OCI-LY1 (cell line): ENCODE results near the gene YLPM1.

Experiments used
- H2AFZ ChIP-seq: fragments of 200-600 bp; sonication (generic), shearing (Covaris generic); 2 replicates; pipeline ENCODE4 v1.6.0; 2014; ENCODE audit warnings: antibody characterized with exemption, mild to moderate bottlenecking, low read length
- H3F3A ChIP-seq: fragments of 200-600 bp; sonication (generic), shearing (Covaris generic); 2 replicates; pipeline ENCODE4 v1.6.0; 2014; ENCODE audit warnings: mild to moderate bottlenecking, antibody characterized with exemption, low read length, moderate library complexity; ENCODE audit not compliant: insufficient read depth
- H3K27ac ChIP-seq: fragments of 200-600 bp; sonication (generic); 2 replicates; pipeline ENCODE4 v1.5.1; 2014; ENCODE audit warnings: low read length, mixed run types, mild to moderate bottlenecking, low read depth; ENCODE audit not compliant: poor library complexity, severe bottlenecking
- H3K27me3 ChIP-seq: fragments of 200-600 bp; sonication (generic); 2 replicates; pipeline ENCODE4 v1.6.0; 2014; ENCODE audit warnings: antibody characterized with exemption, mild to moderate bottlenecking, low read length, moderate library complexity; ENCODE audit not compliant: insufficient read depth
- H3K36me3 ChIP-seq: fragments of 200-600 bp; sonication (generic); 2 replicates; pipeline ENCODE4 v1.6.1; 2014; ENCODE audit warnings: mild to moderate bottlenecking, antibody characterized with exemption, low read length, moderate library complexity, mixed read lengths; ENCODE audit not compliant: insufficient read depth
- H3K4me1 ChIP-seq: fragments of 200-600 bp; sonication (generic); 2 replicates; pipeline ENCODE4 v1.5.1; 2014; ENCODE audit warnings: mild to moderate bottlenecking, low read length, moderate library complexity; ENCODE audit not compliant: insufficient read depth, severe bottlenecking
- H3K4me2 ChIP-seq: fragments of 200-600 bp; sonication (generic), shearing (Covaris generic); 2 replicates; pipeline ENCODE4 v1.6.1; 2014; ENCODE audit warnings: low read length
- H3K4me3 ChIP-seq: fragments of 200-600 bp; sonication (generic); 2 replicates; pipeline ENCODE4 v1.5.1; 2014; ENCODE audit warnings: low read length, low read depth, mild to moderate bottlenecking, mixed read lengths; ENCODE audit not compliant: poor library complexity, severe bottlenecking
- H3K79me2 ChIP-seq: fragments of 200-600 bp; shearing (Covaris generic); 2 replicates; pipeline ENCODE4 v1.6.1; 2016; ENCODE audit warnings: mixed run types, low read length, mixed read lengths; ENCODE audit not compliant: insufficient read depth
- H3K9ac ChIP-seq: fragments of 200-600 bp; sonication (generic), shearing (Covaris generic); 2 replicates; pipeline ENCODE4 v1.6.1; 2014; ENCODE audit warnings: mild to moderate bottlenecking, low read length, mixed read lengths
- H3K9me2 ChIP-seq: fragments of 200-600 bp; sonication (generic), shearing (Covaris generic); 2 replicates; pipeline ENCODE4 v1.6.1; 2014; ENCODE audit warnings: low read depth, mild to moderate bottlenecking, low read length, mixed read lengths
- H3K9me3 ChIP-seq: fragments of 200-600 bp; shearing (Covaris generic); 2 replicates; pipeline ENCODE4 v1.6.1; 2014; ENCODE audit warnings: low read length, mixed read lengths
- H4K20me1 ChIP-seq: fragments of 200-600 bp; sonication (generic), shearing (Covaris generic); 2 replicates; pipeline ENCODE4 v1.6.0; 2016; ENCODE audit warnings: mild to moderate bottlenecking, low read length; ENCODE audit not compliant: insufficient read depth
- CTCF ChIP-seq: fragments of 200-600 bp; sonication (generic), shearing (Covaris generic); IDR thresholded peaks from 2 replicates; pipeline ENCODE4 v1.5.1; 2017; ENCODE audit warnings: mild to moderate bottlenecking, antibody characterized with exemption, low read length, moderate library complexity, mixed read lengths
- EZH2 ChIP-seq: fragments of 200-600 bp; sonication (generic), shearing (Covaris generic); IDR thresholded peaks from 2 replicates; pipeline ENCODE4 v1.8.0; 2017; ENCODE audit warnings: borderline replicate concordance, mixed run types, mild to moderate bottlenecking, antibody characterized with exemption, low read length, moderate library complexity, mixed read lengths

Gene YLPM1

GRCh38 chr14:74840603-74841030 is 77.5 kb downstream of the YLPM1 start:
- no peak overlapping the region for H3K4me3 ChIP-seq

GRCh38 chr14:74841230-74842207 is 78.4 kb downstream of the YLPM1 start:
- H3K27me3 ChIP-seq, result no peaks in the 10 kb centered on the region
- no peak overlapping the region for H3K4me2 ChIP-seq
- no peak overlapping the region for H2AFZ ChIP-seq
- H3K4me3 ChIP-seq, result no peak overlapping the region
- no peaks in the 10 kb centered on the region for H3F3A ChIP-seq
- peaks cover 17% of the 10 kb centered on the region; the same call in 1 of the 2 replicates for H3K36me3 ChIP-seq
- no peaks in the 10 kb centered on the region for H3K9me2 ChIP-seq
- peaks cover 15% of the 10 kb centered on the region for H3K4me1 ChIP-seq
- peak overlapping the region; percentile 10 for H3K27ac ChIP-seq
- H3K79me2 ChIP-seq, result no peaks in the 10 kb centered on the region
- no peaks in the 10 kb centered on the region for H4K20me1 ChIP-seq
- TF ChIP-seq CTCF, result no peak
- no peaks in the 10 kb centered on the region for H3K9me3 ChIP-seq
- H3K9ac ChIP-seq, result no peak overlapping the region

More at GRCh38 chr14:74840603-74841030, 77.5 kb downstream of the YLPM1 start:
- no peak overlapping the region for H3K9ac ChIP-seq
- H3K4me1 ChIP-seq, result peaks cover 24% of the 10 kb centered on the region
- H2AFZ ChIP-seq, result no peak overlapping the region
- H3K27ac ChIP-seq, result no peak overlapping the region
- no peaks in the 10 kb centered on the region for H4K20me1 ChIP-seq
- H3K27me3 ChIP-seq, result no peaks in the 10 kb centered on the region
- H3K9me2 ChIP-seq, result no peaks in the 10 kb centered on the region
- H3F3A ChIP-seq, result no peaks in the 10 kb centered on the region
- peaks cover 26% of the 10 kb centered on the region; the same call in 1 of the 2 replicates for H3K36me3 ChIP-seq
- H3K4me2 ChIP-seq, result no peak overlapping the region
- TF ChIP-seq CTCF, result no peak
- TF ChIP-seq EZH2, result no peak
- H3K9me3 ChIP-seq, result no peaks in the 10 kb centered on the region
- H3K79me2 ChIP-seq, result no peaks in the 10 kb centered on the region

GRCh38 chr14:74843653-74844052 is 80.5 kb downstream of the YLPM1 start:
- no peaks in the 10 kb centered on the region for H3K79me2 ChIP-seq
- H3K9me3 ChIP-seq, result no peaks in the 10 kb centered on the region
- no peak overlapping the region for H3K4me3 ChIP-seq
- H3K9ac ChIP-seq, result no peak overlapping the region
- no peak overlapping the region for H3K4me2 ChIP-seq
- H3K27me3 ChIP-seq, result no peaks in the 10 kb centered on the region
- H3K36me3 ChIP-seq, result peaks cover 10% of the 10 kb centered on the region; the same call in 1 of the 2 replicates
- H2AFZ ChIP-seq, result no peak overlapping the region
- H3K9me2 ChIP-seq, result no peaks in the 10 kb centered on the region
- H3F3A ChIP-seq, result no peaks in the 10 kb centered on the region
- H3K4me1 ChIP-seq, result peaks cover 13% of the 10 kb centered on the region
- no peaks in the 10 kb centered on the region for H4K20me1 ChIP-seq
- TF ChIP-seq EZH2, result no peak
- TF ChIP-seq CTCF, result no peak
- H3K27ac ChIP-seq, result no peak overlapping the region
